ENCODE results near the gene IL12A.

IL12A gene

GRCh38 chr3:159964166-159964973 lies 24.3 kb upstream of the IL12A start:
- TF ChIP-seq MYC (IDR thresholded peaks at IDR 0.05; ENCODE audit: low read depth, low read length) (no peak), POLR2A (IDR thresholded peaks at IDR 0.05; ENCODE audit: extremely low read depth, insufficient read length) (no peak)
- TF ChIP-seq, protein P1, sequence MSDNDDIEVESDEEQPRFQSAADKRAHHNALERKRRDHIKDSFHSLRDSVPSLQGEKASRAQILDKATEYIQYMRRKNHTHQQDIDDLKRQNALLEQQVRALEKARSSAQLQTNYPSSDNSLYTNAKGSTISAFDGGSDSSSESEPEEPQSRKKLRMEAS (IDR thresholded peaks at IDR 0.05; ENCODE audit: low read depth, low read length): no peak
- TF ChIP-seq, protein P2, sequence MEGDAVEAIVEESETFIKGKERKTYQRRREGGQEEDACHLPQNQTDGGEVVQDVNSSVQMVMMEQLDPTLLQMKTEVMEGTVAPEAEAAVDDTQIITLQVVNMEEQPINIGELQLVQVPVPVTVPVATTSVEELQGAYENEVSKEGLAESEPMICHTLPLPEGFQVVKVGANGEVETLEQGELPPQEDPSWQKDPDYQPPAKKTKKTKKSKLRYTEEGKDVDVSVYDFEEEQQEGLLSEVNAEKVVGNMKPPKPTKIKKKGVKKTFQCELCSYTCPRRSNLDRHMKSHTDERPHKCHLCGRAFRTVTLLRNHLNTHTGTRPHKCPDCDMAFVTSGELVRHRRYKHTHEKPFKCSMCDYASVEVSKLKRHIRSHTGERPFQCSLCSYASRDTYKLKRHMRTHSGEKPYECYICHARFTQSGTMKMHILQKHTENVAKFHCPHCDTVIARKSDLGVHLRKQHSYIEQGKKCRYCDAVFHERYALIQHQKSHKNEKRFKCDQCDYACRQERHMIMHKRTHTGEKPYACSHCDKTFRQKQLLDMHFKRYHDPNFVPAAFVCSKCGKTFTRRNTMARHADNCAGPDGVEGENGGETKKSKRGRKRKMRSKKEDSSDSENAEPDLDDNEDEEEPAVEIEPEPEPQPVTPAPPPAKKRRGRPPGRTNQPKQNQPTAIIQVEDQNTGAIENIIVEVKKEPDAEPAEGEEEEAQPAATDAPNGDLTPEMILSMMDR (IDR thresholded peaks at IDR 0.05; ENCODE audit: low read depth, low read length): no peak

GRCh38 chr3:159971311-159971710 lies 17.3 kb upstream of the IL12A start:
- TF ChIP-seq POLR2A (IDR thresholded peaks at IDR 0.05; ENCODE audit: extremely low read depth, insufficient read length): no peak
- TF ChIP-seq, protein P2 (IDR thresholded peaks at IDR 0.05; ENCODE audit: low read depth, low read length): no peak
- TF ChIP-seq, protein P1 (IDR thresholded peaks at IDR 0.05; ENCODE audit: low read depth, low read length): no peak
- no peak for TF ChIP-seq MYC (IDR thresholded peaks at IDR 0.05; ENCODE audit: low read depth, low read length)
- no peak for DNase-seq (ENCODE audit: low read depth)
- no peak overlapping the region for H3K4me3 ChIP-seq (ENCODE audit: low read depth, low read length)

More at GRCh38 chr3:159964166-159964973, 24.3 kb upstream of the IL12A start:
- DNase-seq (ENCODE audit: low read depth): no peak
- no peak overlapping the region for H3K4me3 ChIP-seq (ENCODE audit: low read depth, low read length)

GRCh38 chr3:159977295-159977694 lies 11.3 kb upstream of the IL12A start:
- no peak for DNase-seq (ENCODE audit: low read depth)
- TF ChIP-seq POLR2A (IDR thresholded peaks at IDR 0.05; ENCODE audit: extremely low read depth, insufficient read length) (no peak), MYC (IDR thresholded peaks at IDR 0.05; ENCODE audit: low read depth, low read length) (no peak)
- TF ChIP-seq, protein P1 (IDR thresholded peaks at IDR 0.05; ENCODE audit: low read depth, low read length): no peak
- TF ChIP-seq, protein P2 (IDR thresholded peaks at IDR 0.05; ENCODE audit: low read depth, low read length): no peak
- no peak overlapping the region for H3K4me3 ChIP-seq (ENCODE audit: low read depth, low read length)

GRCh38 chr3:159978353-159978752 lies 10.3 kb upstream of the IL12A start:
- TF ChIP-seq, protein P2 (IDR thresholded peaks at IDR 0.05; ENCODE audit: low read depth, low read length): no peak
- TF ChIP-seq POLR2A (IDR thresholded peaks at IDR 0.05; ENCODE audit: extremely low read depth, insufficient read length): no peak
- TF ChIP-seq, protein P1 (IDR thresholded peaks at IDR 0.05; ENCODE audit: low read depth, low read length): no peak
- no peak for TF ChIP-seq MYC (IDR thresholded peaks at IDR 0.05; ENCODE audit: low read depth, low read length)
- no peak for DNase-seq (ENCODE audit: low read depth)
- H3K4me3 ChIP-seq (ENCODE audit: low read depth, low read length): no peak overlapping the region

- no peak for DNase-seq (ENCODE audit: low read depth)
- no peak overlapping the region for H3K4me3 ChIP-seq (ENCODE audit: low read depth, low read length)
- TF ChIP-seq POLR2A (IDR thresholded peaks at IDR 0.05; ENCODE audit: extremely low read depth, insufficient read length) (no peak), MYC (IDR thresholded peaks at IDR 0.05; ENCODE audit: low read depth, low read length) (no peak)
- TF ChIP-seq, protein P2 (IDR thresholded peaks at IDR 0.05; ENCODE audit: low read depth, low read length): no peak
- TF ChIP-seq, protein P1 (IDR thresholded peaks at IDR 0.05; ENCODE audit: low read depth, low read length): no peak
These were observed 9.5 kb upstream of the IL12A start for GRCh38 chr3:159978918-159979703.
